HG03280 (cell line): Measurements from ENCODE around the gene SYT6.

ENCODE experiments used
- ATAC-seq: cut with Tn5 transposase; IDR thresholded peaks from one replicate; pipeline ENCODE4 v1.9.1; 2021; ENCODE audit warnings: mild to moderate bottlenecking, moderate library complexity; ENCODE audit not compliant: unreplicated experiment

Gene SYT6

DNA sequence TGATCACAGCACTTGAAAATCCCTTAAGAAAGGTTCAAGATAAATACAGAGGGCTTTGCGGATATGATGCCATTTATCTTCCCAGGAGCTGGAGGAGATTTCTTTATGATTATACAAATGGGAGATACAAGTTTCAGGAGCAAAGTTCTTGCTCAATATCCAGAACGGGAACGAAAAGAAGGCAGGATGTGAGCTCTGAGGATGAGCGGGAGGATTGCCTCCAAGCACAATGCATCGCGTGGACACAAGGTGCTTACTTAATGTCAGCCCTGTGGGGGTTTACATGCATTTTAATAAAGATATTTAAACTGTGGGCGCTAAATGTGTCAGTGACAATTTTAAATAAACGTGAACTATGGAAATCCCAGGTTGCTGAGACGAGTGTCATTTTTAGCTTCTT is 59.0 kb downstream of the SYT6 start:
- ATAC-seq = no peak

DNA sequence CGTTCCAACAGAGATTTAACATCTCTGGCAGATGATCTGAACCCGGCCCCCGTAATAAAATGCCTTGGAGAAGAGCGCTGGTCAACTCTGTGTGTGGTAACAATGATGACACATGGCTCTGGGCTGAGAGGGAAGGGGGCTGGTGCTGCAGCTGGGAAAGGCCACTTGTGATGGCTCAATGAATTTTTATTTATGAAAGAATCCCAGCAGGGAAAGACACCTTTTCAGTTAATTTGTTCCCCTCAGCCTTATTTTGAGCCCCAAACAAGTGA is 59.4 kb downstream of the SYT6 start:
- no peak for ATAC-seq

DNA sequence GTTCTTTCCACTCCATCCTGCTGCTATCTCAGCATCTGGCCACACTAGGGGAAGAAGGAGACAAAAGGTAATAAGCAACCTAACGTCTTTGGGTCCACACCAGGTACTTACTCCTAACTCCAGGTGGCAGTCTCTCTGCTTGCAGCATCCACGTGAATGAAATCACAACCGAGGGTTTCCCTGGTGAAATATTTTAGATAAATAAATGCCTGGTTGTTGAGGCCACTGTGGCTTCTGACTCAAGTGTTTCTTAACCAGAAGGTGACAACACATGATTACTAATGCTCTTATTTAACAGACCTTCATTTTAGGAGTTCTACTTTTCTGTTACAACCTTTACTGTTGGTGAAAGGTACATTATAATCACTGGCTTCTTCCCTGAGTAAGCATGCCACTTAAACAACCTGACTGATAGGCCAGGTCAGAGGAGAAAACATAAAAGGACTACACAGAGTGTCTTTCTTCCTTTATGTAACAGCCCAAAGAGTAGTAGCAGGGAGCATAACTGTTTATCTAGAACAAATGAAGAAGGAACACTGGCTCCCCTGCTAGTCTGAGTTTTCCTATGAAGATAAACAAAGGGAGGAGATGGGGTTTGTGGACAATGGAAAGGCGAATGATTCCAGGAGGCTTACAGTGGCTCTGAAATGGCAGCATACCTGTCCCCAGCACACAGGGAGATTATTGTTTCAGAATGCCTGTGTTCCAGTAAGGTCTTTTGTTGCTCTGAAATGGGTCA is 59.9 kb downstream of the SYT6 start:
- no peak for ATAC-seq

DNA sequence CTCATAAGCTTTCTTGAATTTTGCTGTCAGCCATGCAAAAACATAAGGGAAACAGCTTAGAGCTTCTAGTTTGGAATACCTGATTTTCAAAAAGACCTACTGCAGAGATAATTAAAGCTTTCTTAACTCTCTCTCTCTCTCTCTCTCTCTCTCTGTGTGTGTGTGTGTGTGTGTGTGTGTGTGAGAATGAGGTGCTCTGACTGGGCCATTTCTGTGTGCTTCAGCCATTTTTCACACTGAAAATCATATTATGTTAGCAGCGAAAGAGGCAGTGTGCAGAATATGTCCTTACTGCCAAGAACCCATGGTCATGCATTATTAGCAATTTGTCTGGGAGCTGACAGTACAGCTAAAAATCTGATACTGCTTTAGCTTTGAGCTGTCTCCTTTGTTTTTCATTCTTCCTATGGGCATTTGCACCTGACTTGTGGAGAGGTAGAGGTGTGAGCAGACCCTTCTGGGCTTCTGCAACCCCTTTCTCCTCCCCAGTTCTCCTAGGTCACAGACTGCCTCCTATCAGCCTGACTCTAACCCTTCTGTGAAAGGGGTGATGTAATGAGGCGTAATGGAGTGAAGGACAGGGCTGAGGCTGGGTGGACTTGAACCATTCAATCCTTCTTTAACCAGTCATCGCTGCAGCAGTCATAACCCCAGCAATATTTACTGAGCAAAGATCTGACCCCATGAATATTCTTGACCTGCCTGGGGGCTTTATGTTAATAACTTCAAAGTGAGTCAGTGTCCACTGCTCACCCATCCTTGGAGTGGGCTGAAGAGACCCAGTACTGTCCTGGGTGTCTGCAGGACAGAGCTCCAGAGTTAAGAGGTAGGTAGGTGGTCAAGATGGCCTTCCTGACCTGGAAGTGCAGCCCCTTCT is 61.2 kb downstream of the SYT6 start:
- no peak for ATAC-seq

DNA sequence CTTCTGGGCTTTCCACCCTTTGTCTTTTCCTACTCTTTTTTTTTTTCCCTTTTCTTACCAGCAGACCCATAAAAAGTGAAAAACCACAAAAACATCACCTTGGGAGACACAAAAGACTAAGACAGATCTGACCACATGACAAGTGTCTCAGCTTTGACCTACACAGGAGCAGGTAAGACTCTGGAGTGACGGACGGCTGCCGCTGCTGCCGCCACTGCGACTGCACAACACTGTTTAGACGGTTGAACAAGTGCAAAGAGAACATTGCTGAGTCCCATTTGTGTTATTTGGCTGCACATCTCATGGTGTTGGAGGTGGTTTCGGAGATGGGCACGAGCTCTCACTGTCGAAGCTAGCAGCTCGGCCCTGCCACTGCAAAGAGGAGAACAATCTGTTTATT is 62.0 kb downstream of the SYT6 start:
- no peak for ATAC-seq

DNA sequence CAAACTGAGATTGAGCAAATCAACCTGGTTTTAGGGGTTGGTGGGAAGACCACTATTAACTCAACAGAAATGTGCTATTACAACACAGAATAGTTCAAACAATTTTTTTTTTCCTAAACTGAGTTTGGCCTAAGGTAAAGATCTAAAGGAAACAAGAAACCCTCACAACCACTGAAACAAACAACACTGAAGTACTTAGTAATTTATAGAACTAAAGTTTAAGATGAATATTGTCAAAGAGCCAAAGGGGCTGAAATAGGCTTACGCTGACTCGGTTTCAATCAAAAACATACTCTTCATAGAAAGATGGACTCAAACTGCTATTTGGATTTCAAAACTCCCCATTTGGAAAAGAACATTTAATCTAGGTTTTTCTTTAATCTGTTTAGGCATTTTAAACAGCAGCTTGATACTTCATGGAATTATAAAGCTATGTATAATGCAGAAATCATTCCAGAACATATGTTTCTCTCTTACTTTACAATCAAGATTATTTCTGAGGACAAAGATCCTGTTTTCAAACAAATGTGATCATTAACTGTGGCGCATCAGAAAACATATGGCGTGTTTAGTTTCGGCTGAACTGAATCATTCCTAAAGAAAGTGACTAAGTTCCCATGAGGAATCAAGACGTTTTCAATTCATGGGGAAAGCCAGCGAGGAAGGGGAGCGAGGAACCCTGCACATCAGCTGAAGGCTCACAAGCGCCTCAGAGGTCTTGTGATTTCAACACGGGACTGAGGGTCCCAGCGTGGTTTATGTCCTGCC is 62.7 kb downstream of the SYT6 start:
- ATAC-seq = no peak

DNA sequence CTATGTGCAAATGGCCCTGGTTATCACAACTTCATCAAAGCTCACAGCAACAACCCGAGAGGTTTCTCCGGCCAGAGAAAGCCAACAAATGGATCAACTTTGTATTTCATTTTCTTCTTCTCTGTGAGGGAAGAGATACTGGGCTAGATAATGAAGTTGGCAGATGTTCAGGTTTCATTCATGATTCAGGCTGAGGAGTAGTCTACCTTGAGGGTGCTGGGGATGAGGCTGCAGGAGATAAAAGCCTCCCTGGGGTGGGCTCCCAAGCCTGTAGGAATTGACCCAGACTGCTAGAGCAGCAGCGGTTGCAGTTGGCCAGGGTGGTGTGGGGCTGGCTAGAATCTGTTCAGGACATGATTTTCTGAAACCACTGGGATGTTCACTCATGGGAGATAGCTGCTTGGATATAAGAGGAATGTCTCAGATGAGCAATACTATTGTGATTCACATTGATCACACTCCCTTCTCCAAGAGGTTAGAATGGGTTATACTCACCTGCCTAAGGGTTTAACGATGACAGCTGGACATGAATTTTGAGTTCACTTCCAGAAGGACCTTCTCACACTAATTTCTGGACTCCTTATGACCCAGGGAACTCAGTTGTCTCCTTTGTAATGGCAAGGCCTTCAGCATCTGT is 64.0 kb downstream of the SYT6 start:
- no peak for ATAC-seq

DNA sequence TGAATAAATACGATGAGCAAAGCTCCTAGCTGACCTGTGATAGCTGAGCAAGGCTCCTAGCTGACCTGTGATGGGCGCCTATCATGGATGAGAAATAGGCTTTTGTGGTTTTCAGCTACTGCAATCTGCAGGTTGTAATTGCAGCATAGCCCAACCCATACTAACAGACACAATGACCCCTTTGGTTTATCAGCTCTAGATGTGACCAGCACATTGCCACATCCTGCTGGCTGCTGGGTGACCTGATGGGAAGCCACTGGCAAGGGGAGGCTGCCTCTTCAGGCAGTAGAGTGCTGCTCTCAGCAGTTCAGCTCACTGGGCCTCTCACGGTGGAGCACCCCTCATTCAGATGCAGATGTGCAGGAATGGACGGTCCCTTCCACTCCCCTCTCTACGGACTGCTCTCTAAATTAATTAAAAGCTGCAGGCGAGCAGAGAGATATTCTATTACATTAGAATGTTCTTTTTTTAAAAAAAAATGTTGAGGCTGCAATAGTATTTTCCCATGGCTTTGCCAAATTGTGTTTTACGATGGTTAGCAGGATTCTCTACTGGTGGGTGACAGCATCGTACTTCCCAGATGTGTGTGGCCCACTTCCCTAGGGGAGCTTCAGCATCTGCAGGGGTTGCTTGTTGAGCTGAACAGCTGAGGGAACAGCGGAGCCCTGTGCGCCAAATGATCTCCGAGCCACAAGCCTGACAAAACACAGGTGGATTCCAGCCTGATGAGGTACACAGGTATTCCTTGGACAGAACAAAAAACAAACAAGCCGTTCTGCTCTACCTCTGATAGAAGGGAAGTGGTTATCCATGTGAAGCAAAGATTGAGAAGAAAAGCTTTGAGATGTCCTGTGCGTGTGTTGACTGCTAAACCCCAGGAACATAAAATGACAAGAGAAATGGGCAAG is 65.0 kb downstream of the SYT6 start:
- ATAC-seq = no peak

DNA sequence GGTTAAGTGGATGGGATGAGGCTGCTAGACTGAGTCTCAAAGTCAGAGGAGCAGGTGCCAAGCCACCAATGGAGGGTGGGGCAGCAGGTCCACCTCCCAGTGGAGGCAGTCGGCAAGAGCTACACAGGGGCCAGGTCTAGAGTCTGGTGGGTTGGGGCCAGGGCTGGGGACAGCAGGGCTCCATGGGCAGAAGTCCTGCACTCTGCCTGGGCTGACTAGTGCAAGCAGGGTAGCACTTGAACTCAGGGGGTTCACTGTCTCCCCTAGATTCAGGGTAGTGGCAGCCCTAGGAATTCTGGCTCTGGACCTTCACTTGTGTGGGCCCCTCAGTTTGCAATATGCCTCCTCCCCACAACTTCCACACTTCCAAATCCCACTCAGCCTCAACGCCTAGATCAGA is 66.2 kb downstream of the SYT6 start:
- no peak for ATAC-seq

DNA sequence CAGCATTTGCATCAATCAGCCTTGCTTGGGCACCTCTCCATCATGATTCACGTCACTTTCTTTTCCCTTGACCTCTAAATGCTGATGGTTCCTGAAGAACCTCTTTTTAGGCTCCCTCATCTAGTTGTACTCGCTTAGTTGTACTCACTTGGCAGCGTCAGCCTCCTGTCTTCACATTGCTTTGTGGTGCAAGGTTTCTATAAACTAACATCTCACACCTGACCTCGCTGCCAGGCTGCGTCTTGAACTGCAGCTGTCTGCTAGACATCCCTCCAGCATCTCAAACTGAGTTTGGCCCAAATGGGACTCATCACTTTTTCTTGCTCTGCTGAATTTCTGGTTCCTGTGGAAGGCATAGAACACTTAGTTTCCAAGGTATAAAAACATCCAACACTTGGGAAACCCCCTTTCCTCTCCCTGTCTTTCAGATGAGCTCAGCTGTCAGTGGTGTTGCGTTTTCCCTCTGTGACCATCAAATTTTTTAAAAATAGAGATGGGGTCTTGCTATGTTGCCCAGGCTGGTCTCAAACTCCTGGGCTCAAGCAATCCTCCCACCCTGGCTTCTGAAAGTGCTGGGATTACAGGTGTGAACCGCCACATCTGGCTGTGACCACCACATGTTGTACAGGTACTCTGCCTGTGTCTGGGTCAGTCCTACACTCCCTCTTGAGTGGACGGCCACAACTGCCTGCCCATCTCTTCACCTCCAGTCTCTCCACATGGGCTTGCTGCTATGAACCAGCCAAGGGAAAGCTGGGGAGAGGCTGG is 66.9 kb downstream of the SYT6 start:
- no peak for ATAC-seq

DNA sequence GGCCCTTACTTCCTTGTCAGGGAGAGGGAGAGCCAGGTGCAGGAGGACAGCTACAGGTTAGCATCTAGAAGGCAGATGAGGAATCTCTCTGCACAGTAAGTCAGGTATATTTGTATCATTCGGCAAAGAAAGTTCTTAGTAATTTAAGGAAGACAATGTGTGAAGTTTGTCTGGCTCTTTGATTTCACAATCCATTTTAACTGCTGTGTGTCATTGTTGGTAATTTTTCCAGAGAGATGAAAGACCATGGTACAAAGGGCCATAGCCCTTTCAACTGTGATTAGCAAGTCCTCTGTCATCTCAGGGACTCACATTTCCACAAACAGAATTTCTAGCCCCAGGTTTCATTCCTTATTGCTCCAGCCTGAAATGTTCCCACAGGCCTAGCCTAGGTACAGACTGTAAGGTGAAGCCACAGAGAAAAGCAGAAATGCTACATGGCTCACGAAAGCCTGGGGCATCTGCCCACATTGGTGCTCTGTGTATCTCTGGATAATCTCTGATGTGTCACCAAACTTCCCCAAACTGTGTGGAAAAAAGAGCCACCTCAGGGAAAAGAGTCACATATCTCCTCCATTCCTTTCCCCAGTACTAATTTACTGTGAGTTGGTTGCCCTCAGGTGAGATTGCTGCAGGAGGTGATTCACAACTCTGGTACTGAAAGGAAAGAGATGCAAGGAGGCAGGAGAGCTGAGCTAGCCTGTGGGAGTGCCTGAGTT is 70.6 kb downstream of the SYT6 start:
- ATAC-seq = no peak

DNA sequence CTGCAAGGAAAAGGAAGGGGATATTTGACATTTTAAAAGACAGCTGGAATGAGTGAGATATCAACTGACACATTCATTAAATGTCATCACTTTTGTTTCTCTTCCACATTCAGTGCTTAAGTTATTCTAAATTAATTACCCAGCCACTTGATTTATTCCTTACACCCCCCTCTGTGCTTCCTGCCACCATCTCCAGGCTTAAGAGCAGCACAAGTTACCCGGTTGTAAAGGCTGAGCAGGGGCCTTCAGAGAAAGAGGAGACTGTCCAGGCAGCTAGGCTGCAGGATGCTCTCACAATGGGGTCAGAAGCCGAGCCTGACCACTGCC is 71.4 kb downstream of the SYT6 start:
- ATAC-seq = no peak

DNA sequence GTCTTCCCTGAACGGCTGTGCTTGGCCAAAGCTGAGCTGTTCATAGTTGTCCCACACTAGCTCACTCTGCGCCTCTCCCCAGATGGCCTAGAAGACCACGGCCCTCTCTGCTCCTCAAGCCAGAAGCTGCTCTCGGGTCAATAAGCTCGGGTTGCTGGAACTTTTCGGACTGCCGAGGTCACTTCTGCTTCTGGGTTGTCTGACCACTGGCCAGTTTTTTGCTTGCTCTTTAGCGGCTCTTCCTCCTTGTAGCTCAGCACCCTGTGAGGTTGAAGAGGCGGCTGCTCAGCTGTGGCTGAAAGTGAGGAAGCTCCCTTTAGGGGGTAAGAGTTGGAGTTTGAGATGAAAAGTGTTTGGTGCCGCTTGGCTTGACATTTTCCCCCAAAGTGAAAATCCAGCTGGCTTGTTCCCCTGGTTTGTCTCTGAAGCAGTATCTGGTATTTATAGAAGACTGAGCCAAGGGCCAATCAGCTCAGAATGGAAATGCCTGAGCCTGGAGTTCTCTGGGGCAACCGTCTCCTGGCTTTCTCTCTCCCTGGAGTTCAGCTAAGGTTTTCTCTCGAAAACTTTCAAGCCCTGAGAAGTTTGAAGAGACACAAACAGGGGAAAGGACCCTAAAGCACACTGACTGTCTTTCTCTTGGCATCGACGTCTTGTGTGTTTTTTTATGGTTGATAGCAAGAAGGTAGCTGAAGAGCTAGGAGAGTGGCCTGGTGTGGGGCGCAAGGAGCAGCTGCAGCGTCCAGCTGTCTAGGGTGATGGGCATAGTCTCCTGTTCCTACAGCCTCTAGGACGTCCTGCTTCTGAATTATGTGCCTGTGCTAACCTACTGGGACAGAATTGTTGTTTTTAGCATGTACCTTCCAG is 72.0 kb downstream of the SYT6 start:
- ATAC-seq = no peak

DNA sequence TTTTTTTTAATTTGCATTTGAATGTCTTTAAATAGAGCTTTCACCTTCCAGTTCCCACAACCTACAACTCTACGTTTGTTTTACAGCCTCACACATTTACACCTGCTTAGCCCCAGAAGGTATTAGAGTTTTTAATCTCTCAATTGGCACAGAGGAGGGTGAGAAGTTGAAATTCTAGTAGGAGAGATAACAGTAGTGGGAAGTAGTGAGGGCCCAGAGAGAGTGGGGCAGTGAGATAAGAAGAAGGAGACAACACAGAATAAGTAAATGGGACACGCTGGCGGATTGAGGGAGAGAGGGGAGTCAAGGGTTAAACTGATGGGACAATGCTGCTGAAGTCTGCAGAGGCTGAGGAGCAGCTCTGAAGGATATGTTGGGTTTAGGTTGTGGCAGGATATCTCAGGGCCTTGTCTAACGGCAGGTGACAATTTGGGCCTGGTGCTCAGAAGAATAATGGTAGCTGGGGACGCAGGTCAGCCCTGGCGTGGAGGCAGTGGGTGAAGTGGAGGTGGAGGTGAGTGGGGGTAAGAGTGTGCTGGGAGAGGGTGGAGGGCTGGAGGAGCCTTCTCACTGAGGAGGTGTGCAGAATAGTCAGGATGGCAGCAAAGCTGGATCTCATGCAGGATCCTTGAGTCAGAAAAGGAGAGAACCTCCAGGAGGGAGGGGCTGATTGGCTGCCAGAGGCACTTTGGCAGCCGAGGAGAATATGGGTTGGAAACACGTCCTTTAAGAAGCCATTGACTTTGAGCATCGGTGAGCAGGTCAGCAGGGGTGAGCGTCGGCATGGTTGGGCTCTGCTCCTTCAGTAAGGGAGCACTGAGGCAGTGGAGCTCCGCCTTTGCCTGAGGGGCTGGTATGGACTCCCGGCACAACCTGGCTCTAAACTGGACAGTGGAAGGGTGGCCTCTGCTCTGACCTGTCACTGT is 72.9 kb downstream of the SYT6 start:
- no peak for ATAC-seq

DNA sequence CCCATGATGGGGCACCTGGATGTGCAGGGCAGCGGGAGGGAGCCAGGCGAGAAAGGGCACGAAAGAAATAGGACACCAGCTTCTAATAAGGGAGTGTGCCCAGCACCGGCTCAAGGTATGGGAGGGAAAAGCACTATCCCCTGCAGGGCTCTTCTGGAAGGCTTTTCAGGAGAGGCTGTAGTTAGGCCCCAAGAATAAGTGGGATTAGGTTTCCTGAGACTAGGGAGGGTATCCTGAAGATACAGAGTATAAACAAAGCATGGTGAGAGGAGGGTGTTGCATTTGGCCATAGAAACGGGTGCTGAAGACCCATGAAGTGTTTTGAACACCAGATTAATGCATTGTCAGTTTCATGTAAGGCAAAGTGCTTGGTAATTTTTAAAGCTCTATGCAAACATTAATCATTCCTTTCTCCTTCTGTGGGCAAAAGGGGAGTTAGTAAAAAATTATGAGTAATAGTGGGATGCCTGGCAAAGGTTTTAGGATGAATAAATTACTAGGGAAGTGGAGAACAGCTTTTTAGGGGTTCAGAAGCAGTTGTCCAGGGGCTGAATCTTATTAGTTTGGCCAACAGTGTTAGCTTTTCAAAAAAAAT is 74.0 kb downstream of the SYT6 start:
- ATAC-seq = no peak

DNA sequence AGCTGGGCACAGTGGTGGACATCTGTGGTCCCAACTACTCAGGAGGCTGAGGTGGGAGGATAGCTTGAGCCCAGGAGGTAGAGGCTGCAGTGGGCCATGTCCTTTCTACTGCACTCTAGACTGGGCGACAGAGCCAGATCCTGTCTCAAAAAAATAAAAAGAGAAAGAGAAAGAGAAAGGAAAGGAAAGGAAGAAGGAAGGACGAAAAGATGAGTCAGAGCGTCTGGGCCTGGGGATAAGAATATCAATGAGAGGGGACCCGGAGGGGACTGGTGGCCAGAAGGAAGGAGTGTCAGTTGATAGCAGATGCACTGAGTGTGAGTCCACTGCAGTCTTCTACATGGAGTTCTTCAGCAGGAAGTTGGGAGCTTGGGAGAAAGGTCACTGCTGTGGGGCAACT is 75.6 kb downstream of the SYT6 start:
- no peak for ATAC-seq

DNA sequence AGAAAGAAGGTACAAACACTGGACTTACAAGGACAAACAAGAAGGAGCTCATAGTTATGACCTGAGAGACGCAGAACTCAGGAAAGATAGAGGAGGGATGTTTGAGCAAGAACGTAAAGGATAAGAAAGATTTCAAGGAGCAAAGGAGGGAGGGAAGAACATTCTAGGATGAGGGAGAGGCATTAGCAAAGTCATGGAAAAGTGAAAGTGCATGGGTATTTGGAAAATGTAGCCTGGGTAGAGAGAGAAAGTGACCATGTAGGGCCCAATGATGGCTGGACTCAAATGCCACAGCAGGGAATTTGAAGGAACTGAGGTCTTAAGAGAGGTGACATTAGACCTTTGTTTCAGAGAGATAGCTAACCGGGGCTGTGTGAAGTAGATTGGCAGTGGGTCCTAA is 76.5 kb downstream of the SYT6 start:
- no peak for ATAC-seq
